Activated CD8-positive, alpha-beta T cell treated with anti-CD3 and anti-CD28 coated beads for 36 hours (primary cell): ENCODE data around the gene CTNNA1. TPM values are rescaled to one million over a fixed set of nuclear protein-coding genes. Genes with fewer than 3 reads are reported as not detected.

Source experiments
- ATAC-seq: fragments of 200-7000 bp; cut with Tn5 transposase; one replicate; pipeline ENCODE4 v1.10.0; 2021; ENCODE audit warnings: mild to moderate bottlenecking, moderate library complexity
- CTCF ChIA-PET: fragments of 350-600 bp; sonication (Branson Sonifier 250); formaldehyde crosslinking; loops from one replicate; lab custom pipeline; 2021; ENCODE audit warnings: antibody characterized with exemption; lab: Charles Lee
- POLR2A ChIA-PET: fragments of 350-600 bp; sonication (Branson Sonifier 250); formaldehyde crosslinking; loops from one replicate; lab custom pipeline; 2021; ENCODE audit warnings: antibody characterized with exemption; lab: Charles Lee
- DNase-seq: peaks from one replicate; pipeline ENCODE4 v3.0.0-alpha.2; 2020
- H3K27ac Mint-ChIP-seq: one replicate; pipeline ENCODE4 v1.8.0; 2021; ENCODE audit warnings: mild to moderate bottlenecking, mixed read lengths
- H3K27me3 Mint-ChIP-seq: one replicate; pipeline ENCODE4 v1.8.0; 2021; ENCODE audit warnings: mixed read lengths
- H3K36me3 Mint-ChIP-seq: one replicate; pipeline ENCODE4 v1.8.0; 2021; ENCODE audit warnings: low read depth, mixed read lengths
- H3K4me1 Mint-ChIP-seq: one replicate; pipeline ENCODE4 v1.8.0; 2021; ENCODE audit warnings: low read depth, mixed read lengths
- H3K4me3 Mint-ChIP-seq: one replicate; pipeline ENCODE4 v1.8.0; 2021; ENCODE audit warnings: mild to moderate bottlenecking, moderate library complexity, mixed read lengths
- H3K9me3 Mint-ChIP-seq: one replicate; pipeline ENCODE4 v1.8.0; 2021; ENCODE audit warnings: mixed read lengths
- CTCF ChIP-seq: fragments of 200-600 bp; IDR thresholded peaks from one replicate; pipeline ENCODE4 v1.8.0; 2022; ENCODE audit warnings: antibody characterized with exemption, mild to moderate bottlenecking
- intact Hi-C: fragments of 100-400 bp; cut with micrococcal nuclease; formaldehyde crosslinking; loops from one replicate; pipeline ENCODE4 v1.10.0; 2022
- total RNA-seq, 2 experiments: library from RNA; stranded (reverse); gene quantifications; one replicate each; pipeline ENCODE4 v1.2.3, GENCODE V29; 2021

The CTNNA1 gene
- total RNA-seq, 2 experiments from 2014 or later = 77.3 to 85.6 TPM

- Mint-ChIP-seq H3K36me3 (no peaks in the 10 kb centered on the region), H3K4me3 (no peak overlapping the region), H3K9me3 (no peaks in the 10 kb centered on the region), H3K27ac (no peak overlapping the region), H3K27me3 (peaks cover 24% of the 10 kb centered on the region), H3K4me1 (peaks cover 13% of the 10 kb centered on the region)
- ChIA-PET POLR2A (no interaction called here), CTCF (interaction anchor here (1.4 kb wide), 1 partner anchor 393 kb away, joined by 5 read pairs; no protein-coding TSS in a partner anchor)
- no peak for TF ChIP-seq CTCF
- DNase-seq (no peak), ATAC-seq (peak; percentile 37)
- intact Hi-C loops = no loop called here
Observed at GRCh38 chr5:138869763-138870500, 116.7 kb downstream of the CTNNA1 start.

GRCh38 chr5:138870611-138871010 is 117.4 kb downstream of the CTNNA1 start:
- DNase-seq = no peak
- intact Hi-C loops = no loop called here
- no peaks in the 10 kb centered on the region for H3K9me3 Mint-ChIP-seq
- H3K27me3 Mint-ChIP-seq = peaks cover 26% of the 10 kb centered on the region
- peaks cover 13% of the 10 kb centered on the region for H3K4me1 Mint-ChIP-seq
- H3K36me3 Mint-ChIP-seq = no peaks in the 10 kb centered on the region
- no peak overlapping the region for H3K4me3 Mint-ChIP-seq
- ChIA-PET CTCF (interaction anchor here (1.4 kb wide), 1 partner anchor 392 kb away, joined by 5 read pairs; no protein-coding TSS in a partner anchor), POLR2A (no interaction called here)
- no peak for TF ChIP-seq CTCF
- no peak for ATAC-seq
- H3K27ac Mint-ChIP-seq = no peak overlapping the region

GRCh38 chr5:138872841-138873465 is 119.7 kb downstream of the CTNNA1 start:
- peaks cover 13% of the 10 kb centered on the region for H3K4me1 Mint-ChIP-seq
- no peaks in the 10 kb centered on the region for H3K36me3 Mint-ChIP-seq
- intact Hi-C loops = no loop called here
- peaks cover 28% of the 10 kb centered on the region for H3K27me3 Mint-ChIP-seq
- ATAC-seq = no peak
- H3K9me3 Mint-ChIP-seq = no peaks in the 10 kb centered on the region
- ChIA-PET CTCF (no interaction called here), POLR2A (interaction anchor here (0.5 kb wide), 1 partner anchor 38 kb away, joined by 3 read pairs; no protein-coding TSS in a partner anchor)
- H3K4me3 Mint-ChIP-seq = no peak overlapping the region
- no peak for DNase-seq
- no peak overlapping the region for H3K27ac Mint-ChIP-seq
- TF ChIP-seq CTCF = no peak

GRCh38 chr5:138873466-138874221 is 120.4 kb downstream of the CTNNA1 start:
- intact Hi-C loops = no loop called here
- ChIA-PET POLR2A (no interaction called here), CTCF (interaction anchor here (1.5 kb wide), 1 partner anchor 48 kb away, joined by 4 read pairs; no protein-coding TSS in a partner anchor)
- no peak overlapping the region for H3K4me3 Mint-ChIP-seq
- DNase-seq = no peak
- ATAC-seq = no peak
- peaks cover 28% of the 10 kb centered on the region for H3K27me3 Mint-ChIP-seq
- no peak overlapping the region for H3K27ac Mint-ChIP-seq
- H3K9me3 Mint-ChIP-seq = no peaks in the 10 kb centered on the region
- no peaks in the 10 kb centered on the region for H3K36me3 Mint-ChIP-seq
- peaks cover 13% of the 10 kb centered on the region for H3K4me1 Mint-ChIP-seq
- TF ChIP-seq CTCF = no peak
